Measurements from ENCODE around the gene ANGPTL3.

The ANGPTL3 gene

GRCh38 chr1:62621907-62622306 lies 24.6 kb downstream of the ANGPTL3 start:
- no peak for DNase-seq (ENCODE audit: extremely low read depth in 1 of 2, low read depth in 1 of 2)

- no peak for DNase-seq (ENCODE audit: extremely low read depth in 1 of 2, low read depth in 1 of 2)
These were observed 28.1 kb downstream of the ANGPTL3 start for GRCh38 chr1:62625415-62625814.

GRCh38 chr1:62628506-62628905 lies 31.2 kb downstream of the ANGPTL3 start:
- DNase-seq (ENCODE audit: extremely low read depth in 1 of 2, low read depth in 1 of 2) = no peak

- no peak for DNase-seq (ENCODE audit: extremely low read depth in 1 of 2, low read depth in 1 of 2)
These were observed 40.2 kb downstream of the ANGPTL3 start for GRCh38 chr1:62637392-62638105.

- no peak for DNase-seq (ENCODE audit: extremely low read depth in 1 of 2, low read depth in 1 of 2)
These were observed 46.0 kb downstream of the ANGPTL3 start for GRCh38 chr1:62643283-62643682.

- DNase-seq (ENCODE audit: extremely low read depth in 1 of 2, low read depth in 1 of 2) = no peak
These were observed 55.1 kb downstream of the ANGPTL3 start for GRCh38 chr1:62652387-62652786.

- DNase-seq (ENCODE audit: extremely low read depth in 1 of 2, low read depth in 1 of 2) = no peak
These were observed 57.4 kb downstream of the ANGPTL3 start for GRCh38 chr1:62654744-62655143.

Data from activated CD8-positive, alpha-beta memory T cell treated with anti-CD3 and anti-CD28 coated beads for 1 hour (primary cell).